Upper lobe of left lung (tissue), 6 donors: Measurements from ENCODE around the gene RAB40B. TPM values are rescaled to one million over a fixed set of nuclear protein-coding genes. Genes with fewer than 3 reads are reported as not detected.

ENCODE experiments used
- ATAC-seq, 2 donors: fragments of 200-7000 bp; cut with Tn5 transposase; one replicate each; pipeline ENCODE4 v1.9.1; 2022; ENCODE audit warnings: mild to moderate bottlenecking in 2 of 2, moderate library complexity in 2 of 2; ENCODE audit not compliant: low FRiP score in 2 of 2
- DNase-seq, 2 donors: peaks; one replicate each; pipeline ENCODE4 v3.0.0-alpha.2; 2019 to 2020
- H3K27ac ChIP-seq, 4 donors: fragments of 200-600 bp; sonication (generic); one replicate each; pipeline ENCODE4 v1.5.1; 2016 to 2019
- H3K27me3 ChIP-seq, 4 donors: fragments of 200-600 bp; sonication (generic); one replicate each; pipeline ENCODE4 v1.5.1; 2017 to 2019
- H3K36me3 ChIP-seq, 4 donors: fragments of 200-600 bp; sonication (generic); one replicate each; pipeline ENCODE4 v1.5.1; 2016 to 2019
- H3K4me1 ChIP-seq, 4 donors: fragments of 200-600 bp; sonication (generic); one replicate each; pipeline ENCODE4 v1.5.1; 2018 to 2019
- H3K4me3 ChIP-seq, 4 donors: fragments of 200-600 bp; sonication (generic); one replicate each; pipeline ENCODE4 v1.5.1; 2017 to 2019; ENCODE audit warnings: mild to moderate bottlenecking in 2 of 4, moderate library complexity in 1 of 4
- H3K9me3 ChIP-seq, 4 donors: fragments of 200-600 bp; sonication (generic); one replicate each; pipeline ENCODE4 v1.5.1; 2018 to 2019
- EP300 ChIP-seq, 4 donors: sonication (generic); formaldehyde crosslinking; IDR thresholded peaks; one replicate each; pipeline ENCODE4 v1.5.1; 2017; ENCODE audit warnings: antibody characterized with exemption in 4 of 4, control low read depth in 2 of 4
- POLR2A ChIP-seq, 4 donors: fragments of 450-650 bp; IDR thresholded peaks; one replicate each; pipeline ENCODE4 v1.5.1; 2016 to 2017; ENCODE audit warnings: antibody characterized with exemption in 4 of 4, mild to moderate bottlenecking in 2 of 4
- POLR2AphosphoS5 ChIP-seq, 2 donors: sonication (generic); formaldehyde crosslinking; IDR thresholded peaks; one replicate each; pipeline ENCODE4 v1.5.1; 2017; ENCODE audit warnings: antibody characterized with exemption in 2 of 2
- WGBS, 2 donors: methylation state at CpG; one replicate each; pipeline ENCODE4 v1.1.5; 2017 to 2018; 5-methylcytosine and 5-hydroxymethylcytosine counted together
- total RNA-seq, 6 donors: library from RNA; depleted of rRNA in 4 of 6; stranded (reverse); fragments of >200 nt in 4 of 6; gene quantifications; one replicate each; pipeline versions ENCODE4 v1.1.0 to v1.2.1, GENCODE V29; 2016 to 2021
- TF ChIP-seq, protein P1 (sequence below), 6 experiments: fragments of 450-650 bp in 4 of 6; fragments of 200-600 bp in 2 of 6; sonication (generic) in 2 of 6; IDR thresholded peaks; one replicate each; pipeline ENCODE4 v1.5.1; 2016 to 2019; ENCODE audit warnings: antibody characterized with exemption in 6 of 6
- donor health status: DM: no; HTN: no; CAD: no; lungs with moderate emphysema.
- donor health status: DM: no; HTN: yes; CAD: no; lungs with severe emphysema.

RAB40B gene
- total RNA-seq, 6 donors from 2014 or later, result 7.8 to 23.7 (median 11.4) TPM

DNA sequence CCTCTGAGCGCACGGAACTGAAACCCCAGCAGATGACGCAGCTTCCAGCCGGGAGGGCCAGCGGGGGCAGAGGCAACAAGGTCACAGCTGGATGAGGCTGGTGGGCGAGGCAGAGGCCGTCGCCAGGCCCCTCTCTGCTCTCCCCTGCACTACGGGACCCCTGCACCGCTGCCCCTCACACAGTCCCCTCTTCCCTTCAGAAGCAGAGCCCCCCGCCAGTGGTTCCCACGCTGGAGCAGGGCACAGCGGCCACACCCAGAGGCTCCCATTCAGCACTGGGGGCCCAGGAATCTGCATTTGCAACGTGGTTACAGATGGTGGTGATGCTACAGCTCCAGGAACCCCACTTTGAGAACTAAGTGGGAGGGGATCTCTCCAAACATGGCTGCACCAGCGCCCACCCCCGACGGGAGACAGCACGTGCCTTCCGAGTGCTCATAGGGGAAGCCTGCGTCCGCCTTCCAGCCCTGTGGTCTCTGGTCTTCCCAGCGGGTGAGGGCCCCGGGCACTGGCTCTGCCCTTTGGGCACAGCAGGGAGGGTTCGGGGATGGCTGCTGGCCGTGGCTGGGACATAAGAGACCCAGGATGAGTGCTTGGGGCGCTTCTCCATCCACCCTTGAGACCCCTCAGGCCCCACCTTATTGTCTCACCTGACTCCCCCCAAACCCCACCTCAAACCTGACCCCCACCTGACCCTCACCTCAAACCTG is 4.7 kb upstream of the RAB40B start:
- ATAC-seq (no peak), DNase-seq (peak in 1 of 2 donors; percentile 70)
- H3K27ac ChIP-seq, result no peak overlapping the region
- WGBS, 2 donors, result 84 to 86% methylated on average over 14 to 25 of the region's 26 CpGs
- no peaks in the 10 kb centered on the region for H3K36me3 ChIP-seq
- no peaks in the 10 kb centered on the region for H3K27me3 ChIP-seq
- peaks cover 4 to 8% (median 8%) of the 10 kb centered on the region in 4 donors for H3K4me1 ChIP-seq
- no peak for TF ChIP-seq POLR2AphosphoS5 (IDR thresholded peaks at IDR 0.05)
- TF ChIP-seq, protein P1, sequence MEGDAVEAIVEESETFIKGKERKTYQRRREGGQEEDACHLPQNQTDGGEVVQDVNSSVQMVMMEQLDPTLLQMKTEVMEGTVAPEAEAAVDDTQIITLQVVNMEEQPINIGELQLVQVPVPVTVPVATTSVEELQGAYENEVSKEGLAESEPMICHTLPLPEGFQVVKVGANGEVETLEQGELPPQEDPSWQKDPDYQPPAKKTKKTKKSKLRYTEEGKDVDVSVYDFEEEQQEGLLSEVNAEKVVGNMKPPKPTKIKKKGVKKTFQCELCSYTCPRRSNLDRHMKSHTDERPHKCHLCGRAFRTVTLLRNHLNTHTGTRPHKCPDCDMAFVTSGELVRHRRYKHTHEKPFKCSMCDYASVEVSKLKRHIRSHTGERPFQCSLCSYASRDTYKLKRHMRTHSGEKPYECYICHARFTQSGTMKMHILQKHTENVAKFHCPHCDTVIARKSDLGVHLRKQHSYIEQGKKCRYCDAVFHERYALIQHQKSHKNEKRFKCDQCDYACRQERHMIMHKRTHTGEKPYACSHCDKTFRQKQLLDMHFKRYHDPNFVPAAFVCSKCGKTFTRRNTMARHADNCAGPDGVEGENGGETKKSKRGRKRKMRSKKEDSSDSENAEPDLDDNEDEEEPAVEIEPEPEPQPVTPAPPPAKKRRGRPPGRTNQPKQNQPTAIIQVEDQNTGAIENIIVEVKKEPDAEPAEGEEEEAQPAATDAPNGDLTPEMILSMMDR (IDR thresholded peaks at IDR 0.05), result no peak
- TF ChIP-seq POLR2A (IDR thresholded peaks at IDR 0.05), result no peak
- no peak for TF ChIP-seq EP300 (IDR thresholded peaks at IDR 0.05)
- H3K4me3 ChIP-seq, result no peak overlapping the region
- H3K9me3 ChIP-seq, result no peaks in the 10 kb centered on the region

DNA sequence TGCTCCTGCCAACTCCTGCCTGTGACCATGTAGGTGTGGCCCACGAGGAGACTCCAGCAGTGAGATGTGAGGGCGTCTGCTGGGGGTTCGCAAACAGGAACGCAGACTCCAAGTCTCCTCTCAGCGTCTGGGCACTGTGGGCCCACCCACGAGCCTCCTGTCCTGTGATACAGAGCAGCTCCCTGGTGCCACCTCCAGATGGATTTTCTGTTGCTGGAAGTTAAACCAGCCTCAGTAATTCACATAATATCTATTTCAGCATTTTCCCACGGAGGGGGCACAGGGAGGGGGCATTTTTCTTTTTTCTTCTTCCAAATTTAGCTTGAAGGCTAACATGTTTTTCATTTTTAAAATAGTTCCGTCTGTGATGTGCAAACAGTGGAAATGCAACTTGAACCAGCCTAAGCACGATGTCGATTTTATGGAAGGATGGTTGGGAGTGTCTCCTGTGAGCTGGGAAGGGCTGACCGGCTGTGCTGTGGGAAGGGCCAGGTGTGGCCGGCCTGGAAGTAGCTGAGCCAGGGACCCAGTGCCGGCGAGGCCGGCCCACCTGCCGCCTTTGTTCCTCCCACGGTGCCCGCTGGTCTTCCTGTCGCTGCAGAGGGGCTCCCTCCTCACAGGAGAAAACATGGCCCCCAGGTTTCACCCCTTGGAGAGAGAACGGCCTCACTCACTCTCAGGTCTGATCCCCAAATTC is 3.9 kb upstream of the RAB40B start:
- peak in 1 of 2 donors; percentile 73 for DNase-seq
- Histone ChIP-seq H3K36me3 (no peaks in the 10 kb centered on the region), H3K27me3 (peaks cover 0 to 3% (median 0%) of the 10 kb centered on the region in 4 donors), H3K9me3 (no peaks in the 10 kb centered on the region), H3K4me1 (peaks cover 10 to 16% (median 12%) of the 10 kb centered on the region in 4 donors), H3K4me3 (no peak overlapping the region), H3K27ac (no peak overlapping the region)
- 56% methylated on average over 12 to 20 of the region's 20 CpGs for WGBS, 2 donors
- TF ChIP-seq, protein P1 (IDR thresholded peaks at IDR 0.05), result no peak
- TF ChIP-seq POLR2AphosphoS5 (IDR thresholded peaks at IDR 0.05) (no peak), POLR2A (IDR thresholded peaks at IDR 0.05) (no peak), EP300 (IDR thresholded peaks at IDR 0.05) (no peak)
- ATAC-seq, result no peak

DNA sequence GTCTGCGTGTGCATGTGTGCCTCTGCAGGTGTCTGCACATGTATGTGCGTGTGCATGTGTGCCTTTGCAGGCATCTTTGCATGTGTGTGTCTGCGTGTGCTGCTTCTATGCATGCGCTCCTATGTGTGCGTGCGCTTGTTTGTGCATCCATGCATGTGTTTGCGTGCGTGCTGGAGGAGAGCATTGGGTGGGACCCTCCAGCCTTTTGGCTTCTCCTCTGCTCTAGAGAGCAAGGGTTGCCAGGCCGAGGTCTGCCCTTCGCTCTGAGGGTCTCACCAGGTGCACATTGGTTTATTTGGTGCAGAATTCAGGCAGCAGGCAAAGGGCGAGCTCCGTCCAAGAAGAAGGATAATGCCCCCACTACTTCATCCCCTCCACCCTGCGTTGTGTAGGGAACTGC is 1.1 kb upstream of the RAB40B start:
- peaks cover 17 to 23% (median 19%) of the 10 kb centered on the region in 4 donors for H3K4me1 ChIP-seq
- no peaks in the 10 kb centered on the region for H3K36me3 ChIP-seq
- H3K4me3 ChIP-seq, result peak overlapping the region in 3 of 4 donors; percentile 88 to 96 (median 91)
- H3K9me3 ChIP-seq, result no peaks in the 10 kb centered on the region
- DNase-seq (no peak), ATAC-seq (no peak)
- TF ChIP-seq POLR2A (IDR thresholded peaks at IDR 0.05), result no peak
- TF ChIP-seq EP300 (IDR thresholded peaks at IDR 0.05), result no peak
- peaks cover 0 to 6% (median 0%) of the 10 kb centered on the region in 4 donors for H3K27me3 ChIP-seq
- WGBS, 2 donors, result 83 to 91% methylated on average over 8 to 13 of the region's 13 CpGs
- H3K27ac ChIP-seq, result no peak overlapping the region

DNA sequence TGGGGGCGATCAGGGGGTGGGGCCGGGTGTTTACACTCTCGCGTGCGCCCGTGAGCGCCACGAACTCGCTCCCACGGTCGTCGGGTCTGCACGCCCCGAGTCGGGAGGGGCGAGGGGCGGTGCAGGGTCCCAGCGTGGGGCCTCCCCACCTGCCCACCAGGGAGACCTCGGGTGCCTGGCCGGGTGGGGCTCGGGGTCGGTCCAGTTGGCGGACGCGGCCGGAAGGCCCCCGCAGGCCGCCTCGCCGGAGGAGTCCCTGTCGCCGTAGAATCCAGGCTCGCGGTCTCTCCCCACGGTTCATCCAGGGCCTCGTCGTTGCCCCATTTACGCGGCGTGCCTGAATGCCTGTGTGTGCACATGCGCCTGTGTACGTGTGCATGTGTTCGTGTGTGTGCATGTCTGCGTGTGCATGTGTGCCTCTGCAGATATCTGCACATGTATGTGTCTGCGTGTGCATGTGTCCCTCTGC is 510 bp upstream of the RAB40B start:
- DNase-seq, result no peak
- H3K27me3 ChIP-seq, result peaks cover 0 to 6% (median 0%) of the 10 kb centered on the region in 4 donors
- 9 to 89% methylated on average over 1 to 8 of the region's 45 CpGs for WGBS, 2 donors
- peaks cover 17 to 23% (median 19%) of the 10 kb centered on the region in 4 donors for H3K4me1 ChIP-seq
- H3K36me3 ChIP-seq, result no peaks in the 10 kb centered on the region
- TF ChIP-seq POLR2AphosphoS5 (IDR thresholded peaks at IDR 0.05) (no peak), POLR2A (IDR thresholded peaks at IDR 0.05) (no peak), EP300 (IDR thresholded peaks at IDR 0.05) (no peak)
- TF ChIP-seq, protein P1 (IDR thresholded peaks at IDR 0.05), result no peak
- peak overlapping the region; percentile 84 to 96 (median 90) for H3K4me3 ChIP-seq
- ATAC-seq, result no peak
- peak overlapping the region in 2 of 4 donors; percentile 64 to 76 for H3K27ac ChIP-seq
- no peaks in the 10 kb centered on the region for H3K9me3 ChIP-seq

DNA sequence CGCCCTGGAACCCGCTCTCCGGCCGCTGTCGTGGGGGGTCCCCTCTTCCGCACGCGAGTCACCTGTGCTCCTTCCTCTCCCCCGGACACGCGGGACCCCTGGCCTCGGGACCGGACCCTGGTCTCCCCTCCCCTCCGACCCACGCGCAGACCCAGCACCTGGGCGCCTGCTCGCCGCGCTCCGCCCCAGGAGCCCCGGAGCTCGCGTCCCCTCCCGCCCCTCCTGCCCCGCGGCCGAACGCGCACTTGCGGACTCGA is 762 bp downstream of the RAB40B start:
- TF ChIP-seq POLR2AphosphoS5 (IDR thresholded peaks at IDR 0.05), result no peak
- TF ChIP-seq, protein P1 (IDR thresholded peaks at IDR 0.05), result no peak
- TF ChIP-seq POLR2A (IDR thresholded peaks at IDR 0.05), result no peak
- no peak for TF ChIP-seq EP300 (IDR thresholded peaks at IDR 0.05)
- peaks cover 17 to 23% (median 19%) of the 10 kb centered on the region in 4 donors for H3K4me1 ChIP-seq
- WGBS, 2 donors, result 0% methylated on average over 9 to 20 of the region's 32 CpGs
- peaks cover 0 to 6% (median 0%) of the 10 kb centered on the region in 4 donors for H3K27me3 ChIP-seq
- no peaks in the 10 kb centered on the region for H3K36me3 ChIP-seq
- H3K4me3 ChIP-seq, result peak overlapping the region; percentile 52 to 96 (median 90)
- ATAC-seq, result no peak
- no peaks in the 10 kb centered on the region for H3K9me3 ChIP-seq
- no peak for DNase-seq
- H3K27ac ChIP-seq, result peak overlapping the region in 2 of 4 donors; percentile 60 to 75
